ENCODE measurements around the gene ZNF205. TPM values are rescaled to one million over a fixed set of nuclear protein-coding genes. Genes with fewer than 3 reads are reported as not detected.
"Not testable (repeated sequence)": the region's sequence is repeated elsewhere in the genome, so short reads cannot be mapped to it uniquely, and the experiment has no call there.

The ZNF205 gene
- total and polyA plus RNA-seq, 2 donors (not counting 1 experiment from before 2014, with no cell fraction given), result 3.4 to 16.0 TPM

- H2AFZ ChIP-seq (ENCODE audit: low read length), result no peak overlapping the region
- DNase-seq (ENCODE audit: low read depth in 2 of 2), result no peak
- no peaks in the 10 kb centered on the region for H4K20me1 ChIP-seq (ENCODE audit: control insufficient read depth, extremely low read depth, insufficient read depth, low read length)
- H3K27me3 ChIP-seq (ENCODE audit: control insufficient read depth, insufficient read depth, low read length), result no peaks in the 10 kb centered on the region
- no peak overlapping the region for H3K4me2 ChIP-seq (ENCODE audit: extremely low read depth, insufficient read depth, low read length)
- no peak overlapping the region for H3K4me3 ChIP-seq (replicated peaks in 1 of 4; ENCODE audit: control extremely low read depth in 1 of 4, insufficient read depth in 1 of 4, low read depth in 3 of 4, low read length in 4 of 4)
- H3K36me3 ChIP-seq (ENCODE audit: control insufficient read depth, insufficient read depth, low read length), result peaks cover 11% of the 10 kb centered on the region
- H3K9me3 ChIP-seq (ENCODE audit: control insufficient read depth, insufficient read depth, low read depth, low read length), result no peaks in the 10 kb centered on the region
- peaks cover 2% of the 10 kb centered on the region for H3K4me1 ChIP-seq (ENCODE audit: control insufficient read depth, extremely low read depth, insufficient read depth, low read length)
- no peak for TF ChIP-seq EZH2 (IDR thresholded peaks at IDR 0.05; ENCODE audit: low read length, missing control alignments)
- no peak for TF ChIP-seq CTCF (conservative IDR thresholded peaks at IDR 0.05 in 1 of 2, IDR thresholded peaks at IDR 0.05 in 1 of 2; ENCODE audit: low read depth in 1 of 2, low read length in 2 of 2)
- no peak overlapping the region for H3K27ac ChIP-seq (ENCODE audit: insufficient read depth, low read length)
- peaks cover 22% of the 10 kb centered on the region for H3K79me2 ChIP-seq (ENCODE audit: control insufficient read depth, insufficient read depth, low read length)
- H3K9ac ChIP-seq (ENCODE audit: insufficient read depth, low read length), result no peak overlapping the region
These were observed 24.9 kb downstream of the ZNF205 start for GRCh38 chr16:3137267-3137666.

- Histone ChIP-seq H3K4me3 (replicated peaks in 1 of 4; ENCODE audit: control extremely low read depth in 1 of 4, insufficient read depth in 1 of 4, low read depth in 3 of 4, low read length in 4 of 4) (no peak overlapping the region), H2AFZ (ENCODE audit: low read length) (no peak overlapping the region), H3K9me3 (ENCODE audit: control insufficient read depth, insufficient read depth, low read depth, low read length) (no peaks in the 10 kb centered on the region), H3K27me3 (ENCODE audit: control insufficient read depth, insufficient read depth, low read length) (no peaks in the 10 kb centered on the region), H3K4me2 (ENCODE audit: extremely low read depth, insufficient read depth, low read length) (no peak overlapping the region), H3K36me3 (ENCODE audit: control insufficient read depth, insufficient read depth, low read length) (peaks cover 13% of the 10 kb centered on the region), H3K27ac (ENCODE audit: insufficient read depth, low read length) (no peak overlapping the region), H4K20me1 (ENCODE audit: control insufficient read depth, extremely low read depth, insufficient read depth, low read length) (no peaks in the 10 kb centered on the region), H3K4me1 (ENCODE audit: control insufficient read depth, extremely low read depth, insufficient read depth, low read length) (no peaks in the 10 kb centered on the region), H3K79me2 (ENCODE audit: control insufficient read depth, insufficient read depth, low read length) (peaks cover 14% of the 10 kb centered on the region), H3K9ac (ENCODE audit: insufficient read depth, low read length) (no peak overlapping the region)
- TF ChIP-seq CTCF (conservative IDR thresholded peaks at IDR 0.05 in 1 of 2, IDR thresholded peaks at IDR 0.05 in 1 of 2; ENCODE audit: low read depth in 1 of 2, low read length in 2 of 2) (no peak), EZH2 (IDR thresholded peaks at IDR 0.05; ENCODE audit: low read length, missing control alignments) (no peak)
- no peak for DNase-seq (ENCODE audit: low read depth in 2 of 2)
These were observed 26.0 kb downstream of the ZNF205 start for GRCh38 chr16:3138342-3138741.

- H3K27ac ChIP-seq (ENCODE audit: insufficient read depth, low read length), result no peak overlapping the region
- H3K9me3 ChIP-seq (ENCODE audit: control insufficient read depth, insufficient read depth, low read depth, low read length), result no peaks in the 10 kb centered on the region
- H2AFZ ChIP-seq (ENCODE audit: low read length), result no peak overlapping the region
- H3K79me2 ChIP-seq (ENCODE audit: control insufficient read depth, insufficient read depth, low read length), result peaks cover 11% of the 10 kb centered on the region
- no peaks in the 10 kb centered on the region for H3K4me1 ChIP-seq (ENCODE audit: control insufficient read depth, extremely low read depth, insufficient read depth, low read length)
- H3K9ac ChIP-seq (ENCODE audit: insufficient read depth, low read length), result no peak overlapping the region
- no peaks in the 10 kb centered on the region for H4K20me1 ChIP-seq (ENCODE audit: control insufficient read depth, extremely low read depth, insufficient read depth, low read length)
- H3K4me2 ChIP-seq (ENCODE audit: extremely low read depth, insufficient read depth, low read length), result no peak overlapping the region
- TF ChIP-seq CTCF (conservative IDR thresholded peaks at IDR 0.05 in 1 of 2, IDR thresholded peaks at IDR 0.05 in 1 of 2; ENCODE audit: low read depth in 1 of 2, low read length in 2 of 2) (no peak), EZH2 (IDR thresholded peaks at IDR 0.05; ENCODE audit: low read length, missing control alignments) (no peak)
- no peak for DNase-seq (ENCODE audit: low read depth in 2 of 2)
- no peaks in the 10 kb centered on the region for H3K27me3 ChIP-seq (ENCODE audit: control insufficient read depth, insufficient read depth, low read length)
- peaks cover 13% of the 10 kb centered on the region for H3K36me3 ChIP-seq (ENCODE audit: control insufficient read depth, insufficient read depth, low read length)
- no peak overlapping the region for H3K4me3 ChIP-seq (replicated peaks in 1 of 4; ENCODE audit: control extremely low read depth in 1 of 4, insufficient read depth in 1 of 4, low read depth in 3 of 4, low read length in 4 of 4)
These were observed 26.5 kb downstream of the ZNF205 start for GRCh38 chr16:3138823-3139426.

GRCh38 chr16:3139561-3139960 is 27.2 kb downstream of the ZNF205 start:
- not testable (repeated sequence) for H3K27ac ChIP-seq (ENCODE audit: insufficient read depth, low read length)

More at GRCh38 chr16:3139561-3139960, 27.2 kb downstream of the ZNF205 start:
- H3K36me3 ChIP-seq (ENCODE audit: control insufficient read depth, insufficient read depth, low read length), result peaks cover 13% of the 10 kb centered on the region
- H3K27me3 ChIP-seq (ENCODE audit: control insufficient read depth, insufficient read depth, low read length); H3K4me2 ChIP-seq (ENCODE audit: extremely low read depth, insufficient read depth, low read length); H2AFZ ChIP-seq (ENCODE audit: low read length); H3K79me2 ChIP-seq (ENCODE audit: control insufficient read depth, insufficient read depth, low read length); H3K9me3 ChIP-seq (ENCODE audit: control insufficient read depth, insufficient read depth, low read depth, low read length); H4K20me1 ChIP-seq (ENCODE audit: control insufficient read depth, extremely low read depth, insufficient read depth, low read length); H3K4me1 ChIP-seq (ENCODE audit: control insufficient read depth, extremely low read depth, insufficient read depth, low read length); H3K9ac ChIP-seq (ENCODE audit: insufficient read depth, low read length); DNase-seq (ENCODE audit: low read depth in 2 of 2); H3K4me3 ChIP-seq (replicated peaks in 1 of 4; ENCODE audit: control extremely low read depth in 1 of 4, insufficient read depth in 1 of 4, low read depth in 3 of 4, low read length in 4 of 4): not testable (repeated sequence)
